ENCODE data around the gene POTEI.
"Not testable (repeated sequence)": the region's sequence is repeated elsewhere in the genome, so short reads cannot be mapped to it uniquely, and the experiment has no call there.

DNA sequence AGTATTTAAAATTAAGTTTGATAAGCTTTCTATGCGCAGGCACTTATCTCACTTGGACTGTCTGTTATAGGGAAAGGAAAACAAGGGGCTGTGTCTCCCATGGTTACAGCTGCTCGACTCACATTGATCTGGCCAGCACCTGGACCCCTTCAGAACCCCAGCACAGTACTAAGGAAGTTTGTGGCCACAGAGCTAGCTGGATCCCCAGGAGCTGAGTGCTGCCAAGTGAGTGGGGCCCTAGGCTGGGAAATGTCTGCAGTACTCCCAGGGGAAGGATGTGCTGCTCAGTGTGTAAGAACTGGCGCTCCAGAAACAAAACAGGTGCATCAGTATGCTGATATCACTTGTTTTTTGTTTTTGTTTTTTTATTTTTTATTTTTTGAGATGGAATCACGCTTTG is 21.1 kb upstream of the POTEI start:
- not testable (repeated sequence) for TF ChIP-seq CTCF (IDR thresholded peaks at IDR 0.05); USF2 (IDR thresholded peaks at IDR 0.05); HOXA7 (CRISPR knock-in tag; IDR thresholded peaks at IDR 0.05); MAX (IDR thresholded peaks at IDR 0.05); ZNF302 (CRISPR knock-in tag; IDR thresholded peaks at IDR 0.05); POLR2A (IDR thresholded peaks at IDR 0.05; ENCODE audit: low read length); E2F6 (IDR thresholded peaks at IDR 0.05; ENCODE audit: borderline replicate concordance, low read depth)
- TF ChIP-seq, protein P1, sequence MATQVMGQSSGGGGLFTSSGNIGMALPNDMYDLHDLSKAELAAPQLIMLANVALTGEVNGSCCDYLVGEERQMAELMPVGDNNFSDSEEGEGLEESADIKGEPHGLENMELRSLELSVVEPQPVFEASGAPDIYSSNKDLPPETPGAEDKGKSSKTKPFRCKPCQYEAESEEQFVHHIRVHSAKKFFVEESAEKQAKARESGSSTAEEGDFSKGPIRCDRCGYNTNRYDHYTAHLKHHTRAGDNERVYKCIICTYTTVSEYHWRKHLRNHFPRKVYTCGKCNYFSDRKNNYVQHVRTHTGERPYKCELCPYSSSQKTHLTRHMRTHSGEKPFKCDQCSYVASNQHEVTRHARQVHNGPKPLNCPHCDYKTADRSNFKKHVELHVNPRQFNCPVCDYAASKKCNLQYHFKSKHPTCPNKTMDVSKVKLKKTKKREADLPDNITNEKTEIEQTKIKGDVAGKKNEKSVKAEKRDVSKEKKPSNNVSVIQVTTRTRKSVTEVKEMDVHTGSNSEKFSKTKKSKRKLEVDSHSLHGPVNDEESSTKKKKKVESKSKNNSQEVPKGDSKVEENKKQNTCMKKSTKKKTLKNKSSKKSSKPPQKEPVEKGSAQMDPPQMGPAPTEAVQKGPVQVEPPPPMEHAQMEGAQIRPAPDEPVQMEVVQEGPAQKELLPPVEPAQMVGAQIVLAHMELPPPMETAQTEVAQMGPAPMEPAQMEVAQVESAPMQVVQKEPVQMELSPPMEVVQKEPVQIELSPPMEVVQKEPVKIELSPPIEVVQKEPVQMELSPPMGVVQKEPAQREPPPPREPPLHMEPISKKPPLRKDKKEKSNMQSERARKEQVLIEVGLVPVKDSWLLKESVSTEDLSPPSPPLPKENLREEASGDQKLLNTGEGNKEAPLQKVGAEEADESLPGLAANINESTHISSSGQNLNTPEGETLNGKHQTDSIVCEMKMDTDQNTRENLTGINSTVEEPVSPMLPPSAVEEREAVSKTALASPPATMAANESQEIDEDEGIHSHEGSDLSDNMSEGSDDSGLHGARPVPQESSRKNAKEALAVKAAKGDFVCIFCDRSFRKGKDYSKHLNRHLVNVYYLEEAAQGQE (IDR thresholded peaks at IDR 0.05) = not testable (repeated sequence)
